Measurements from ENCODE around the gene NR2F1.

DNA sequence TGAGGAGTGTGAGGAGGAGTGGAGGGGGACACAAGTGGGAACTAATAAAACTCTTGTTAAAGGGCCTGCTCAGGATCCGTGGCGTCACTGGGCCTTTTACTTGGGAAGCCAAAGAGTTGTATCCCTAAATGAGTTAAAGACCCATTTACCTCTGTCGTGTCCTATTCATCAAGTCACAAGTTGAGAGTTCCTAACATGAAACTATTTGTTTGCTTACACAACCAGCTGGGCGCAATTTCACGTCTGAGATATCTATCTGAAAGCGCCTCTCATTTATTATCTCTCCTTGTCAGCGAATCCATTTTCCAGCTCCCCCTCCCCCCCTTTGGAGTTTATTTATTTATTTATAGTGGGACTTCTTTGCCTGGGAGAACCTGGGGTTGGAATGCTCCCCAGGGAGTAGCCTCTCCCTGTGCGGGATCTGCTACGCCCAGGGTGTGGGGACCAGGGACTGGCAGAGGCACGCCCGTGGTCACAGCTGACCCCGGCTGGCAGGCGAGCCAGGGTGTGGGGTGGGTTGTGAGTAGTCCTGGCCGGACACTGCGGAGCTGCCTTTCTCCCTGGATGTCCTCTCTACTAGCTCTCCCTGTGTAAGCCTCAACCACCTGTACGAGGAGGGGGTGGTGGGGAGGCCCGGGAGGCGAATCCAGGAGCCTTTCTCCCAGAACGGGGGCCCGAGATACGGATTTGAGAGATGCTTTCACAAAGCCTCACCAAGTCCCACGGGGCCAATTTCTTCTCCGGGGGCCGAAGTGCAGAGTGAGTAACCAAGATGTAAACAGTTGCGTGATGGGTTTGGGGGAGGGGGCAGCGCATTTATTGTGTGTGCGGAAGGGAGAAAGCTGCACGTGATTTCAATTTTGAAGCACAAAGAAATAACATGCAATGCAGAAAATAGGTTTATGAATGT lies 15.3 kb downstream of the NR2F1 start:
- TF ChIP-seq, protein P1, sequence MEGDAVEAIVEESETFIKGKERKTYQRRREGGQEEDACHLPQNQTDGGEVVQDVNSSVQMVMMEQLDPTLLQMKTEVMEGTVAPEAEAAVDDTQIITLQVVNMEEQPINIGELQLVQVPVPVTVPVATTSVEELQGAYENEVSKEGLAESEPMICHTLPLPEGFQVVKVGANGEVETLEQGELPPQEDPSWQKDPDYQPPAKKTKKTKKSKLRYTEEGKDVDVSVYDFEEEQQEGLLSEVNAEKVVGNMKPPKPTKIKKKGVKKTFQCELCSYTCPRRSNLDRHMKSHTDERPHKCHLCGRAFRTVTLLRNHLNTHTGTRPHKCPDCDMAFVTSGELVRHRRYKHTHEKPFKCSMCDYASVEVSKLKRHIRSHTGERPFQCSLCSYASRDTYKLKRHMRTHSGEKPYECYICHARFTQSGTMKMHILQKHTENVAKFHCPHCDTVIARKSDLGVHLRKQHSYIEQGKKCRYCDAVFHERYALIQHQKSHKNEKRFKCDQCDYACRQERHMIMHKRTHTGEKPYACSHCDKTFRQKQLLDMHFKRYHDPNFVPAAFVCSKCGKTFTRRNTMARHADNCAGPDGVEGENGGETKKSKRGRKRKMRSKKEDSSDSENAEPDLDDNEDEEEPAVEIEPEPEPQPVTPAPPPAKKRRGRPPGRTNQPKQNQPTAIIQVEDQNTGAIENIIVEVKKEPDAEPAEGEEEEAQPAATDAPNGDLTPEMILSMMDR (conservative IDR thresholded peaks at IDR 0.05; ENCODE audit: low read length): no peak
- no peak for TF ChIP-seq EZH2phosphoT487 (IDR thresholded peaks at IDR 0.05; ENCODE audit: borderline replicate concordance, low read depth, low read length)
